GM19099 (cell line): ENCODE data around the gene RACGAP1.

Source experiments
- POLR2A ChIP-seq: IDR thresholded peaks from 3 replicates; pipeline ENCODE4 v1.6.1; 2011; ENCODE audit warnings: low read depth; ENCODE audit not compliant: insufficient read length; ENCODE audit errors: extremely low read depth

Gene RACGAP1

GRCh38 chr12:50024227-50024626 is 1.1 kb downstream of the RACGAP1 start:
- no peak for TF ChIP-seq POLR2A

DNA sequence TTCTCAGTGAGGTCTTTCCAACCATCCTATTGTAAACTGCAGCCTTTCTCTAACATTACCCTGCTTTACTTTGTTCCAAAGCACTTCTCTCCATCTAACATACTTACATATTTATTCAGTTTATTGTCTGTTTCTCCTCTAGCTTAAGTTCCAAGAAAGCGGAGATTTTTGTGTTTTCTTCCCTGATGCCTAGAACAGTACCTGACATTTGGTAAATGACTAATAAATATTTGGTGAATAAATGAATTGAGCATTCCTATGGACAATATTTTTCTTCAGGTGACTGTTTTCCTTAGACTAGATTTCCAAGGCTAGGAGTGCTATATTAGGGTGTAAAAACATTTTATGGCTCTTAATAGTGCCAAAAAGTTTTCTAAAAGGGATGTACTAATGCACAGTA is 2.4 kb downstream of the RACGAP1 start:
- no peak for TF ChIP-seq POLR2A

DNA sequence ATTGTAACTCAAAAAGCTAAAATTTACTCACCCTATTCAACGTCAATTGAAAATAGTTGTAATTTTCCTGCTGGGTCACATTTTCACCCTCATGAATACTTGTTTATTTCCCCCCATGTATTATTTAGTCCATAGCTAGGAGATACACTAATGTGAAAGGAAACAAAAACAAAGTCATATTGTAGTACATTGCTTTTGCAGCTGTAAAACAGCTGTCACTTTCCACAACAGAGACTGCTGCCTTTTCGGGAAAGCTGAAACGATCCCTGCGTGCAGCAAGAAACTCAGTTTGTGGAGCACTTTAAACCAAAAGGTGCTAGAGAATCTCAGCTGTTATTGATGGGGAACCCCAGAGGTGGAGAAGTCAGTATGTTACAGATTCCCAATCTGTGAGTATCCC is 4.3 kb downstream of the RACGAP1 start:
- no peak for TF ChIP-seq POLR2A

- no peak for TF ChIP-seq POLR2A
Observed at GRCh38 chr12:50019524-50019923, 5.8 kb downstream of the RACGAP1 start.

GRCh38 chr12:50018968-50019367 is 6.3 kb downstream of the RACGAP1 start:
- TF ChIP-seq POLR2A: no peak

GRCh38 chr12:50018154-50018553 is 7.1 kb downstream of the RACGAP1 start:
- TF ChIP-seq POLR2A: no peak

DNA sequence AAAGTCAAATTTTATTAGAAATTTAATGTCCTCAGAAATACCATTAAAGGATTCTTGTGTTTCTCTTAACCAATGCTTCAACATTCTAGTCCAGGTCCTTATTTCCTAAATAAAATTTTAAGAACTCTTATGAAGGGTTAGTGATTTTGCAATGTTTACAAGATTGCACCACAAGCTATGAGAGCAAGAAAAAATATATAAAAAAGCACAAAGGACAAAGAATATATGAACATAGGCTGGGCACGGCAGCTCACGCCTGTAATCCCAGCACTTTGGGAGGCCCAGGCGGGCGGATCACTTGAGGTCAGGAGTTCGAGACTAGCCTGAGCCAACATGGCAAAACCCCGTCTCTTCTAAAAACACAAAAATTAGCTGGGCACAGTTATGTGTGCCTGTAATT is 7.7 kb downstream of the RACGAP1 start:
- TF ChIP-seq POLR2A: no peak

GRCh38 chr12:50016501-50017475 is 8.5 kb downstream of the RACGAP1 start:
- no peak for TF ChIP-seq POLR2A

DNA sequence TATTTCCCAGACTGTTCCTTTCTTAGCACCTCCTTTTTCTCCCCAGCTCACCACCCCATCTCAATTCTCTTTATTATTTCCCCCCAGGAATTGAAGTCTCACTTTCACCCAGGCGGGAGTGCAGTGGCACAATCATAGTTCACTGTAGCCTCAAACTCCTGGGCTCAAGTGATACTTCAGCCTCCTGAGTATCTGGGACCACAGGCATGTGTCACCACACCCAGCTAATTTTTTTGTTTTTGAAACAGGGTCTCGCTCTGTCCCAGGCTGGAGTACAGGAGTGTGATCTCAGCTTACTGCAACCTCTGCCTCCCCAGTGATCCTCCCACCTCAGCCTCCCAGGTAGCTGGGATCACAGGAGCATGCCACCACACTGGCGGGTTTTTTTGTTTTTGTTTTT is 11.0 kb downstream of the RACGAP1 start:
- no peak for TF ChIP-seq POLR2A

- TF ChIP-seq POLR2A: no peak
Observed at GRCh38 chr12:50013361-50014147, 11.7 kb downstream of the RACGAP1 start.

DNA sequence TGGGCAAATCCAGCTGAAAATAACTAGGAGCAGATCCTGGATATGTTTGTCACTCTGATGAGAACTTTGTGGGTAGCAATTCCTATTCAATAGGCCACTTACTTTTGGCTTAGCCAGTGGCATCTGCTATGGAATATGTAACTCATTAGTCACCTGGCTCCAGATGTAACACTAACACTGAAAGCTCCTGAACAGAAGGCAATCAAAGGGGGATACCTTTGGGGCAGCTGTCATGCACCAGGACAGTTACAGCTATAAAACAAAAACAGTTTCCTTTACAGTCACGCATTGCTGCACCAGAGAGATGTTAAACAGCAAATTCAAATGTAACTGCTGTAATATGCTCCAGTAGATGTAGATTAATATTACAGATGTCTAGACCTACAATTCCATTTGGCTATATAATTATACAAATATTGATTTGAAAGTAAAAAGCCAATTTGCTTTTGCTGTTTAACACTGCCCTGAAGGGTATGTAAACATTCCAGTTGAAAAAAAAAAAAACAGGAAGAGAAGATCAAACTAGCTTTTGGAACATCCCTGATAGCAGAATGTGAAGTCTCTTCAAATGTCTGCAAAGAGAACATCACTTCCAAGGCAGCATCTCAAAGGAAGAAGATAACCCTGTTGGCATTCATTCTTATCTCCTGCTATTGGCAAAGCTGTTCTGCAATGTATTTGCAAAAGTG is 18.4 kb downstream of the RACGAP1 start:
- no peak for TF ChIP-seq POLR2A

DNA sequence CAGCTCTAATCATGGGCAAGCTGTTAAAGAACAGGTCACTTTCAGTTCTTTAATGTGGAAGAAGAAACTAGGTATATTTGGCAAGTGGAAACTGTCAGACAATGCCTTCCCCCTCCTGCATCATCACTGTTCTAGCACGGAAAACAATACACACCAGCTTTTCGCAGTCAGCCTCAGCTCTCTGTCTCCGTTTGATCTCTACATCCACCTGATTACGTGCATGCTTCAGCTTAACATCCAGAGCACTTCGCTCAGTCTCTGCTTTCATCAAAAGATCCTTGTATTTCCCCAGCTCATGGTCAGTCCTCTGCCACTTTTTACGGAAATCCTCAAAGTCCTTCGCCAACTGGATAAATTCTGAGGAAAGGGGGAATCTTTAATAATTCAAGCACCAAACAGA is 19.0 kb downstream of the RACGAP1 start:
- no peak for TF ChIP-seq POLR2A

DNA sequence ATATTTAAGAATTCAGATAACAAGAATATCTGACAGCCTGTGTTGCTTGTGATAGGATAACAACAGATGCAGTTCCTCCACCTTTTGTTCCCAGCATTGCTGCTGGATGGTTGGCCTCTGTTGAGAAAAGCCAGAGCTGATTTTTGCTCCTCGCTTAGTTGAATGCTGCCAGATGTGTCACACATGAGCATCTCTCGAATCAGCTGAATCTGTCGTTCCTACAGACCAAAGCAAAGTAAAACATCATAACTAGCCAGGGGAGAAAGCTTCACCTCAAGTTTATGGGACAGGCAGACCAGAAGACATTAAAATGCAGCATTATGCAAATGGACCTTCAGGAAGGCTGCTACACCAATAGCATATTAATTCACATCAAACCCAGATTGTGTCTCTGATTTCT is 20.1 kb downstream of the RACGAP1 start:
- no peak for TF ChIP-seq POLR2A

DNA sequence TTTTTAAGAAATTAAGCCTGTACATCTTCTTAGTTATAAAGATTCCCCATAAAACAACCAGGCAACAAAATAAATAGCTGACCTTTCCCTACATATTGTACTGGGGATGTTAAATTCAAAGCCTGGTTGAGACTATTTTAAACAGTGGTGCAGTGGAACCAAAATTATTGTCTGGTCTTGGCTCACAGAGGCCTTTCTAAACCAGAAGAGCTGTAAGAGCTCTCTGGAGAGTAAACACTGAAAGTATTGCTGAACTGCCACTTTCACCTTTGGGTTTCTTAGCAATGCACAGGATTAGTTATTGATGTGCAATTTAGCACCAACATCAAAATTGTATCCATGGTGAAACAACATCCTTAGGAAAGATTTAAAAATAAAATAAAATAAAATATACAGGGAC is 20.6 kb downstream of the RACGAP1 start:
- no peak for TF ChIP-seq POLR2A

DNA sequence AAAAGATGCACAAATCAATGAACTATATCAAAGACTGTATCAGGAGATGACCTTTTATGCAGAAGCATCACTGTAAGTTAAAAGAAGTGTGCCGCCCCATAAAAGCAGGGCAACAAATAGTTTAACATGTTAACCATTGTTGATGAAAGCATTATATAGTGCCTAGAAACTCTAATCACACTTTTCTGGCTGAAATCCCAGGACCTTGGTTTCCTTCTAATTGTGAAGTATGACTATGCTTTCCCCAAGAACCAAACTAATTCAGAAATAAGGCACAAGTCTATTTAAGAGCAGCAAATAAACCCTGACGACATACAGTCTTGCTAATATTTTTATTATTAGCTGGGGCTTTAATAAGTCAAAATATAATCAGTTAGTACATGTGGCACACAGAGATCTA is 21.7 kb downstream of the RACGAP1 start:
- no peak for TF ChIP-seq POLR2A
